Lower leg skin (tissue), 4 donors: ENCODE measurements around the gene RAD18. TPM values are rescaled to one million over a fixed set of nuclear protein-coding genes. Genes with fewer than 3 reads are reported as not detected.

ENCODE experiments used
- DNase-seq, 2 donors: peaks; one replicate each; pipeline ENCODE4 v3.0.0-alpha.2; 2019; ENCODE audit warnings: low spot score in 2 of 2
- H3K4me3 ChIP-seq: fragments of 200-600 bp; sonication (generic); 2 replicates; pipeline ENCODE4 v1.5.1; 2017; ENCODE audit warnings: mild to moderate bottlenecking, low read depth; ENCODE audit not compliant: poor library complexity, severe bottlenecking
- CTCF ChIP-seq, 3 donors: fragments of 450-650 bp; IDR thresholded peaks; one replicate each; pipeline ENCODE4 v1.5.1; 2016; ENCODE audit warnings: antibody characterized with exemption in 3 of 3, mild to moderate bottlenecking in 3 of 3, moderate library complexity in 2 of 3
- POLR2A ChIP-seq, 2 donors: fragments of 450-650 bp; IDR thresholded peaks; one replicate each; pipeline ENCODE4 v1.6.1; 2016 to 2017; ENCODE audit warnings: antibody characterized with exemption in 2 of 2, mild to moderate bottlenecking in 1 of 2, moderate library complexity in 1 of 2
- WGBS, 2 donors: methylation state at CpG; one replicate each; pipeline ENCODE4 v1.1.5; 2018; 5-methylcytosine and 5-hydroxymethylcytosine counted together
- intact Hi-C: fragments of 100-400 bp; cut with DNase I; formaldehyde crosslinking; loops from one replicate; pipeline ENCODE4 v1.15.0; 2023; ENCODE audit warnings: low total_unique reads
- total RNA-seq, 4 donors: library from RNA; depleted of rRNA; stranded (reverse); fragments of >200 nt; gene quantifications; one replicate each; pipeline ENCODE4 v1.1.0, GENCODE V29; 2016

Gene RAD18
- total RNA-seq, 4 donors from 2014 or later: 6.5 to 14.7 (median 9.2) TPM

GRCh38 chr3:8841472-8841871 is 121.8 kb downstream of the RAD18 start:
- DNase-seq: no peak
- intact Hi-C loops: no loop called here
- no peak overlapping the region for H3K4me3 ChIP-seq

GRCh38 chr3:8840556-8840955 is 122.7 kb downstream of the RAD18 start:
- TF ChIP-seq CTCF (IDR thresholded peaks at IDR 0.05): no peak
- TF ChIP-seq POLR2A (IDR thresholded peaks at IDR 0.05): no peak
- 66 to 67% methylated on average over 5 of the region's 5 CpGs for WGBS, 2 donors
- intact Hi-C loops: no loop called here
- no peak overlapping the region for H3K4me3 ChIP-seq
- DNase-seq: no peak

More at GRCh38 chr3:8841472-8841871, 121.8 kb downstream of the RAD18 start:
- TF ChIP-seq CTCF (IDR thresholded peaks at IDR 0.05) (no peak), POLR2A (IDR thresholded peaks at IDR 0.05) (no peak)
- 50 to 58% methylated on average over 3 of the region's 3 CpGs for WGBS, 2 donors

- H3K4me3 ChIP-seq: no peak overlapping the region
- 82 to 86% methylated on average over 9 of the region's 9 CpGs for WGBS, 2 donors
- no peak for TF ChIP-seq CTCF (IDR thresholded peaks at IDR 0.05)
- TF ChIP-seq POLR2A (IDR thresholded peaks at IDR 0.05): no peak
- DNase-seq: no peak
- intact Hi-C loops: no loop called here
These were observed 123.5 kb downstream of the RAD18 start for GRCh38 chr3:8839607-8840325.

- H3K4me3 ChIP-seq: no peak overlapping the region
- no peak for DNase-seq
- no peak for TF ChIP-seq POLR2A (IDR thresholded peaks at IDR 0.05)
- no peak for TF ChIP-seq CTCF (IDR thresholded peaks at IDR 0.05)
- WGBS, 2 donors: 88 to 92% methylated on average over 3 of the region's 3 CpGs
- intact Hi-C loops: no loop called here
These were observed 124.4 kb downstream of the RAD18 start for GRCh38 chr3:8838765-8839423.

- TF ChIP-seq POLR2A (IDR thresholded peaks at IDR 0.05): no peak
- TF ChIP-seq CTCF (IDR thresholded peaks at IDR 0.05): no peak
- intact Hi-C loops: no loop called here
- no peak overlapping the region for H3K4me3 ChIP-seq
- no peak for DNase-seq
- WGBS, 2 donors: 62 to 81% methylated on average over 4 of the region's 4 CpGs
These were observed 125.0 kb downstream of the RAD18 start for GRCh38 chr3:8838234-8838633.
